Neuronal stem cell (in vitro differentiated cells): ENCODE results near the gene C3orf22.
A peak's percentile ranks its signal among the peaks of the same experiment; 100 is the strongest.

ENCODE experiments used
- DNase-seq: peaks from one replicate; pipeline ENCODE4 v3.0.0-alpha.2; 2013; ENCODE audit warnings: low spot score
- H2AFZ ChIP-seq: one replicate; pipeline ENCODE4 v1.6.1; 2013; ENCODE audit warnings: mild to moderate bottlenecking, low read length, inconsistent platforms
- H2AK5ac ChIP-seq: 2 replicates; pipeline ENCODE4 v1.6.1; 2013; ENCODE audit warnings: low read depth, mild to moderate bottlenecking, inconsistent platforms, low read length, moderate library complexity, mixed read lengths
- H2BK120ac ChIP-seq: 2 replicates; pipeline ENCODE4 v1.6.1; 2013; ENCODE audit warnings: low read depth, mild to moderate bottlenecking, inconsistent platforms, low read length, moderate library complexity, mixed read lengths
- H2BK12ac ChIP-seq: one replicate; pipeline ENCODE4 v1.6.1; 2013; ENCODE audit warnings: low read length, inconsistent platforms
- H2BK15ac ChIP-seq: 2 replicates; pipeline ENCODE4 v1.6.1; 2013; ENCODE audit warnings: mild to moderate bottlenecking, low read length, inconsistent platforms, mixed read lengths
- H2BK5ac ChIP-seq: one replicate; pipeline ENCODE4 v1.6.1; 2013; ENCODE audit warnings: inconsistent platforms, mild to moderate bottlenecking, low read length, moderate library complexity
- H3K14ac ChIP-seq: one replicate; pipeline ENCODE4 v1.6.1; 2013; ENCODE audit warnings: low read length, inconsistent platforms
- H3K18ac ChIP-seq: 2 replicates; pipeline ENCODE4 v1.6.1; 2013; ENCODE audit warnings: low read length, inconsistent platforms
- H3K23ac ChIP-seq: 2 replicates; pipeline ENCODE4 v1.6.1; 2013; ENCODE audit warnings: low read depth, mild to moderate bottlenecking, mixed read lengths, low read length, inconsistent platforms; ENCODE audit not compliant: poor library complexity
- H3K27ac ChIP-seq: replicated peaks from 3 replicates; pipeline ENCODE4 v1.5.1; 2013; ENCODE audit warnings: low read length, inconsistent platforms
- H3K27me3 ChIP-seq, 3 experiments: 2 replicates each; pipeline ENCODE4 v1.6.1; 2013; ENCODE audit warnings: low read length in 3 of 3, mild to moderate bottlenecking in 2 of 3, inconsistent platforms in 1 of 3, low read depth in 1 of 3, mixed read lengths in 1 of 3, moderate library complexity in 1 of 3; ENCODE audit not compliant: control insufficient read depth in 3 of 3, insufficient read depth in 3 of 3
- H3K36me3 ChIP-seq, 2 donors: replicated peaks in 1 of 2; 2 replicates each; pipeline ENCODE4 v1.6.1; 2013; ENCODE audit warnings: low read length in 2 of 2; ENCODE audit not compliant: control insufficient read depth in 2 of 2, insufficient read depth in 2 of 2
- H3K4ac ChIP-seq: 2 replicates; pipeline ENCODE4 v1.6.1; 2013; ENCODE audit warnings: inconsistent platforms, mild to moderate bottlenecking, low read length, moderate library complexity
- H3K4me1 ChIP-seq, 2 donors: 1 replicate in 1 of 2; 2 replicates in 1 of 2; pipeline ENCODE4 v1.6.1; 2013; ENCODE audit warnings: low read length in 2 of 2, low read depth in 1 of 2; ENCODE audit not compliant: control insufficient read depth in 2 of 2, insufficient read depth in 1 of 2
- H3K4me2 ChIP-seq: one replicate; pipeline ENCODE4 v1.6.1; 2013; ENCODE audit warnings: mild to moderate bottlenecking, low read length, inconsistent platforms; ENCODE audit not compliant: insufficient read depth, poor library complexity, severe bottlenecking
- H3K4me3 ChIP-seq, 2 donors: 2 replicates each; pipeline ENCODE4 v1.5.1; 2013; ENCODE audit warnings: low read length in 2 of 2, mild to moderate bottlenecking in 2 of 2, inconsistent platforms in 1 of 2, moderate library complexity in 1 of 2
- H3K79me1 ChIP-seq: one replicate; pipeline ENCODE4 v1.6.1; 2013; ENCODE audit warnings: low read depth, mild to moderate bottlenecking, inconsistent platforms, low read length, moderate library complexity
- H3K9ac ChIP-seq: one replicate; pipeline ENCODE4 v1.6.1; 2013; ENCODE audit warnings: mild to moderate bottlenecking, low read depth, low read length, inconsistent platforms; ENCODE audit not compliant: poor library complexity
- H3K9me3 ChIP-seq, 2 donors: replicated peaks in 1 of 2; 2 replicates each; pipeline versions ENCODE3 to v1.6.1; 2013; ENCODE audit warnings: low read length in 2 of 2, mild to moderate bottlenecking in 2 of 2, inconsistent platforms in 1 of 2, low read depth in 1 of 2, mixed read lengths in 1 of 2, moderate library complexity in 1 of 2; ENCODE audit not compliant: control insufficient read depth in 2 of 2, insufficient read depth in 1 of 2
- H4K8ac ChIP-seq: one replicate; pipeline ENCODE4 v1.6.1; 2013; ENCODE audit warnings: low read depth, mild to moderate bottlenecking, inconsistent platforms, low read length, moderate library complexity
- H4K91ac ChIP-seq: one replicate; pipeline ENCODE4 v1.6.1; 2013; ENCODE audit warnings: low read length, low read depth, mild to moderate bottlenecking, inconsistent platforms; ENCODE audit not compliant: poor library complexity
- WGBS, 2 donors: extraction: QIAGEN DNeasy Blood & Tissue Kit; methylation state at CpG; one replicate each; pipeline ENCODE4 v1.1.7; 2013; ENCODE audit warnings: missing lambda C conversion rate in 2 of 2, mixed read lengths in 1 of 2; ENCODE audit not compliant: insufficient read length in 2 of 2, insufficient replicate concordance in 1 of 2; ENCODE audit errors: extremely low coverage in 2 of 2; 5-methylcytosine and 5-hydroxymethylcytosine counted together

The C3orf22 gene

GRCh38 chr3:126568776-126569342 is 10.1 kb upstream of the C3orf22 start:
- Histone ChIP-seq H2AFZ (peak overlapping the region; percentile 51), H2BK12ac (no peak overlapping the region), H2BK5ac (no peak overlapping the region), H4K91ac (no peak overlapping the region), H3K4me2 (no peak overlapping the region), H2BK15ac (no peak overlapping the region), H3K4me1 (peaks cover 3 to 12% of the 10 kb centered on the region in 2 donors), H3K18ac (peak overlapping the region; percentile 65), H4K8ac (no peak overlapping the region), H3K27me3 (peaks cover 0 to 10% (median 0%) of the 10 kb centered on the region in 3 experiments), H3K27ac (no peak overlapping the region), H2BK120ac (no peak overlapping the region), H3K14ac (peak overlapping the region; percentile 76), H3K23ac (no peak overlapping the region), H3K36me3 (no peaks in the 10 kb centered on the region), H2AK5ac (peak overlapping the region; percentile 25), H3K9me3 (peaks cover 0 to 1% of the 10 kb centered on the region in 2 donors), H3K4me3 (no peak overlapping the region), H3K9ac (no peak overlapping the region), H3K79me1 (no peaks in the 10 kb centered on the region), H3K4ac (no peak overlapping the region)
- no CpG with 5 or more reads among the region's 3 CpGs for WGBS, 2 donors
- no peak for DNase-seq

GRCh38 chr3:126567696-126568438 is 9.1 kb upstream of the C3orf22 start:
- H2BK120ac ChIP-seq = no peak overlapping the region
- DNase-seq = no peak
- peaks cover 0 to 10% (median 0%) of the 10 kb centered on the region in 3 experiments for H3K27me3 ChIP-seq
- no peak overlapping the region for H2BK5ac ChIP-seq
- no peak overlapping the region for H3K27ac ChIP-seq
- peaks cover 3 to 12% of the 10 kb centered on the region in 2 donors for H3K4me1 ChIP-seq
- H3K18ac ChIP-seq = peak overlapping the region; percentile 5
- H2BK15ac ChIP-seq = no peak overlapping the region
- no peak overlapping the region for H2AFZ ChIP-seq
- H2AK5ac ChIP-seq = no peak overlapping the region
- H3K36me3 ChIP-seq = no peaks in the 10 kb centered on the region
- H4K8ac ChIP-seq = no peak overlapping the region
- H3K9ac ChIP-seq = no peak overlapping the region
- H3K4ac ChIP-seq = no peak overlapping the region
- no peaks in the 10 kb centered on the region for H3K79me1 ChIP-seq
- peaks cover 2 to 3% of the 10 kb centered on the region in 2 donors for H3K9me3 ChIP-seq
- H3K4me2 ChIP-seq = no peak overlapping the region
- H3K14ac ChIP-seq = no peak overlapping the region
- no peak overlapping the region for H3K23ac ChIP-seq
- WGBS, 2 donors = no CpG with 5 or more reads among the region's 10 CpGs
- H4K91ac ChIP-seq = no peak overlapping the region
- no peak overlapping the region for H2BK12ac ChIP-seq
- no peak overlapping the region for H3K4me3 ChIP-seq

- H4K8ac ChIP-seq = no peak overlapping the region
- no peak overlapping the region for H2BK5ac ChIP-seq
- H3K9ac ChIP-seq = no peak overlapping the region
- no peak overlapping the region for H3K27ac ChIP-seq
- H2BK12ac ChIP-seq = no peak overlapping the region
- H4K91ac ChIP-seq = no peak overlapping the region
- no peak for DNase-seq
- H3K27me3 ChIP-seq = peaks cover 0 to 18% (median 0%) of the 10 kb centered on the region in 3 experiments
- peaks cover 0 to 3% of the 10 kb centered on the region in 2 donors for H3K4me1 ChIP-seq
- H3K4me3 ChIP-seq = no peak overlapping the region
- H2AK5ac ChIP-seq = no peak overlapping the region
- H3K14ac ChIP-seq = no peak overlapping the region
- no peak overlapping the region for H3K4ac ChIP-seq
- no peak overlapping the region for H3K18ac ChIP-seq
- no peak overlapping the region for H3K4me2 ChIP-seq
- no CpG with 5 or more reads among the region's 2 CpGs for WGBS, 2 donors
- H2AFZ ChIP-seq = no peak overlapping the region
- H3K79me1 ChIP-seq = no peaks in the 10 kb centered on the region
- no peak overlapping the region for H2BK120ac ChIP-seq
- H3K9me3 ChIP-seq = peaks cover 2 to 3% of the 10 kb centered on the region in 2 donors
- H2BK15ac ChIP-seq = no peak overlapping the region
- H3K23ac ChIP-seq = no peak overlapping the region
- H3K36me3 ChIP-seq = no peaks in the 10 kb centered on the region
These were observed 4.1 kb upstream of the C3orf22 start for GRCh38 chr3:126562737-126563276.

- no CpG with 5 or more reads among the region's 6 CpGs for WGBS, 2 donors
- no peak for DNase-seq
These were observed 971 bp downstream of the C3orf22 start for GRCh38 chr3:126557761-126558160.

More at GRCh38 chr3:126557761-126558160, 971 bp downstream of the C3orf22 start:
- peak overlapping the region; percentile 66 for H3K9ac ChIP-seq
- H3K4me3 ChIP-seq = no peak overlapping the region
- H4K8ac ChIP-seq = peak overlapping the region; percentile 43
- H3K23ac ChIP-seq = no peak overlapping the region
- H2BK15ac ChIP-seq = no peak overlapping the region
- no peak overlapping the region for H2BK120ac ChIP-seq
- H3K27me3 ChIP-seq = peaks cover 0 to 8% (median 0%) of the 10 kb centered on the region in 3 experiments
- H3K18ac ChIP-seq = peak overlapping the region; percentile 85
- no peak overlapping the region for H3K4ac ChIP-seq
- no peak overlapping the region for H3K4me2 ChIP-seq
- H3K27ac ChIP-seq = no peak overlapping the region
- no peak overlapping the region for H4K91ac ChIP-seq
- no peaks in the 10 kb centered on the region for H3K36me3 ChIP-seq
- peak overlapping the region; percentile 11 for H2AK5ac ChIP-seq
- H3K9me3 ChIP-seq = no peaks in the 10 kb centered on the region
- H2BK5ac ChIP-seq = no peak overlapping the region
- no peak overlapping the region for H2BK12ac ChIP-seq
- no peak overlapping the region for H3K14ac ChIP-seq
- no peak overlapping the region for H2AFZ ChIP-seq
- H3K79me1 ChIP-seq = peaks cover 5% of the 10 kb centered on the region
- peaks cover 0 to 3% of the 10 kb centered on the region in 2 donors for H3K4me1 ChIP-seq
